Measurements from ENCODE around the gene TNPO1. TPM values are rescaled to one million over a fixed set of nuclear protein-coding genes. Genes with fewer than 3 reads are reported as not detected.

Gene TNPO1
- total RNA-seq, 1 donor = 256 TPM

- peak; percentile 85 for DNase-seq (ENCODE audit: insufficient read length, low spot score, missing footprints)
- Histone ChIP-seq H3K27me3 (ENCODE audit: insufficient read depth, low read length) (no peaks in the 10 kb centered on the region), H4K20me1 (ENCODE audit: insufficient read depth, low read length) (peaks cover 49% of the 10 kb centered on the region), H3K9me3 (ENCODE audit: low read depth, low read length) (no peaks in the 10 kb centered on the region), H3K27ac (ENCODE audit: low read depth, low read length) (peak overlapping the region; percentile 85), H3K4me1 (ENCODE audit: insufficient read depth, low read length) (peaks cover 58% of the 10 kb centered on the region), H3K4me3 (ENCODE audit: insufficient read depth, low read length) (peak overlapping the region; percentile 88), H3K4me2 (ENCODE audit: insufficient read depth, low read length) (peak overlapping the region; percentile 92), H3K36me3 (ENCODE audit: insufficient read depth, low read length) (peaks cover 23% of the 10 kb centered on the region), H3K79me2 (ENCODE audit: insufficient read depth, low read length) (peaks cover 96% of the 10 kb centered on the region), H2AFZ (ENCODE audit: low read length) (peak overlapping the region; percentile 73)
- no peak for TF ChIP-seq CTCF (IDR thresholded peaks at IDR 0.05; ENCODE audit: extremely low read depth, low read depth, low read length)
Observed at GRCh38 chr5:72848474-72849428, 32.3 kb downstream of the TNPO1 start.

- Histone ChIP-seq H3K4me1 (ENCODE audit: insufficient read depth, low read length) (peaks cover 50% of the 10 kb centered on the region), H3K36me3 (ENCODE audit: insufficient read depth, low read length) (peaks cover 28% of the 10 kb centered on the region), H3K27ac (ENCODE audit: low read depth, low read length) (peak overlapping the region; percentile 18), H3K4me2 (ENCODE audit: insufficient read depth, low read length) (peak overlapping the region; percentile 92), H3K27me3 (ENCODE audit: insufficient read depth, low read length) (no peaks in the 10 kb centered on the region), H2AFZ (ENCODE audit: low read length) (no peak overlapping the region), H4K20me1 (ENCODE audit: insufficient read depth, low read length) (peaks cover 57% of the 10 kb centered on the region), H3K79me2 (ENCODE audit: insufficient read depth, low read length) (peaks cover 96% of the 10 kb centered on the region), H3K9me3 (ENCODE audit: low read depth, low read length) (no peaks in the 10 kb centered on the region), H3K4me3 (ENCODE audit: insufficient read depth, low read length) (peak overlapping the region; percentile 88)
- no peak for DNase-seq (ENCODE audit: insufficient read length, low spot score, missing footprints)
- no peak for TF ChIP-seq CTCF (IDR thresholded peaks at IDR 0.05; ENCODE audit: extremely low read depth, low read depth, low read length)
Observed at GRCh38 chr5:72849546-72849945, 33.1 kb downstream of the TNPO1 start.

- peak overlapping the region; percentile 92 for H3K4me2 ChIP-seq (ENCODE audit: insufficient read depth, low read length)
- no peak for TF ChIP-seq CTCF (IDR thresholded peaks at IDR 0.05; ENCODE audit: extremely low read depth, low read depth, low read length)
Observed at GRCh38 chr5:72850113-72850512, 33.7 kb downstream of the TNPO1 start.

GRCh38 chr5:72852356-72852755 is 35.9 kb downstream of the TNPO1 start:
- H3K4me3 ChIP-seq (ENCODE audit: insufficient read depth, low read length) = no peak overlapping the region
- TF ChIP-seq CTCF (IDR thresholded peaks at IDR 0.05; ENCODE audit: extremely low read depth, low read depth, low read length) = no peak
- peaks cover 98% of the 10 kb centered on the region for H3K79me2 ChIP-seq (ENCODE audit: insufficient read depth, low read length)
- peaks cover 32% of the 10 kb centered on the region for H3K4me1 ChIP-seq (ENCODE audit: insufficient read depth, low read length)
- no peak overlapping the region for H2AFZ ChIP-seq (ENCODE audit: low read length)
- no peaks in the 10 kb centered on the region for H3K27me3 ChIP-seq (ENCODE audit: insufficient read depth, low read length)
- peak overlapping the region; percentile 92 for H3K4me2 ChIP-seq (ENCODE audit: insufficient read depth, low read length)
- peaks cover 63% of the 10 kb centered on the region for H4K20me1 ChIP-seq (ENCODE audit: insufficient read depth, low read length)
- no peak for DNase-seq (ENCODE audit: insufficient read length, low spot score, missing footprints)
- H3K27ac ChIP-seq (ENCODE audit: low read depth, low read length) = no peak overlapping the region
- no peaks in the 10 kb centered on the region for H3K9me3 ChIP-seq (ENCODE audit: low read depth, low read length)
- H3K36me3 ChIP-seq (ENCODE audit: insufficient read depth, low read length) = peaks cover 52% of the 10 kb centered on the region

More at GRCh38 chr5:72850113-72850512, 33.7 kb downstream of the TNPO1 start:
- no peak overlapping the region for H2AFZ ChIP-seq (ENCODE audit: low read length)
- H4K20me1 ChIP-seq (ENCODE audit: insufficient read depth, low read length) = peaks cover 60% of the 10 kb centered on the region
- H3K9me3 ChIP-seq (ENCODE audit: low read depth, low read length) = no peaks in the 10 kb centered on the region
- H3K27me3 ChIP-seq (ENCODE audit: insufficient read depth, low read length) = no peaks in the 10 kb centered on the region
- no peak overlapping the region for H3K27ac ChIP-seq (ENCODE audit: low read depth, low read length)
- peaks cover 32% of the 10 kb centered on the region for H3K36me3 ChIP-seq (ENCODE audit: insufficient read depth, low read length)
- peaks cover 97% of the 10 kb centered on the region for H3K79me2 ChIP-seq (ENCODE audit: insufficient read depth, low read length)
- peak overlapping the region; percentile 88 for H3K4me3 ChIP-seq (ENCODE audit: insufficient read depth, low read length)
- no peak for DNase-seq (ENCODE audit: insufficient read length, low spot score, missing footprints)
- H3K4me1 ChIP-seq (ENCODE audit: insufficient read depth, low read length) = peaks cover 50% of the 10 kb centered on the region
